ENCODE data around the gene PDZD2. TPM values are rescaled to one million over a fixed set of nuclear protein-coding genes. Genes with fewer than 3 reads are reported as not detected.

PDZD2 gene
- total and polyA plus RNA-seq, 4 donors: 2.8 to 18.0 (median 5.3) TPM

DNA sequence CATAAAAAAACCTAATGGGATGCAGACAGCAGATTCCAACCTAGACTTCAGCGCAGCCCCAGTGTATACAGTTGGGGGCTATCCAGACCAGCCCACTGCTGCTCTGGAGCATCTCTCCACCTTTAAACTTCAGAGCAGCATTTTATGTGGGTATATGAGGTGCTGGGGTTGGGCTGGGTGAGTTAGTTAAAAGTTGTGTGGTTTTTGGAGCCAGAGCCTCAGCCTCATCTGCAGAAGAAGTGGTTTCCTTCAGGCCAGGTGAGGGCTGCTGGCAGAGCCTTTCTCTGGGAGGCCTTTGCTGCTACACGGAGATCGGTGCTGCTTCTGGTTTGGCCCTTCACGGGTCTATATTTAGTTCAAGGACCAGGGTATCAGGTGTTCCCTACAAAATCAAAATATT lies 228.3 kb downstream of the PDZD2 start:
- ATAC-seq (ENCODE audit: low FRiP score) (no peak), DNase-seq (no peak)
- Histone ChIP-seq H3K9me3 (ENCODE audit: control insufficient read depth, low read length) (no peaks in the 10 kb centered on the region), H3K27me3 (ENCODE audit: control insufficient read depth in 1 of 2, insufficient read depth in 2 of 2, low read length in 1 of 2) (no peaks in the 10 kb centered on the region), H3K36me3 (ENCODE audit: control insufficient read depth in 1 of 2, insufficient read depth in 2 of 2, low read length in 1 of 2) (no peaks in the 10 kb centered on the region), H3K4me3 (ENCODE audit: low read length in 2 of 2) (no peak overlapping the region), H3K4me1 (ENCODE audit: control insufficient read depth in 1 of 2, insufficient read depth in 2 of 2, low read length in 2 of 2) (no peaks in the 10 kb centered on the region), H3K27ac (ENCODE audit: low read depth in 1 of 2, low read length in 2 of 2) (no peak overlapping the region)
- 77% methylated on average over 4 of the region's 4 CpGs for WGBS, 2 donors
- intact Hi-C loops (cut with DNase I): no loop called here

GRCh38 chr5:31880449-31880848 lies 241.5 kb downstream of the PDZD2 start:
- no peaks in the 10 kb centered on the region for H3K4me1 ChIP-seq (ENCODE audit: control insufficient read depth in 1 of 2, insufficient read depth in 2 of 2, low read length in 2 of 2)
- no peaks in the 10 kb centered on the region for H3K9me3 ChIP-seq (ENCODE audit: control insufficient read depth, low read length)
- DNase-seq (no peak), ATAC-seq (ENCODE audit: low FRiP score) (no peak)
- H3K27me3 ChIP-seq (ENCODE audit: control insufficient read depth in 1 of 2, insufficient read depth in 2 of 2, low read length in 1 of 2): no peaks in the 10 kb centered on the region
- no peak overlapping the region for H3K4me3 ChIP-seq (ENCODE audit: low read length in 2 of 2)
- intact Hi-C loops (cut with DNase I): no loop called here
- H3K27ac ChIP-seq (ENCODE audit: low read depth in 1 of 2, low read length in 2 of 2): no peak overlapping the region
- WGBS, 2 donors: 79 to 81% methylated on average over 3 of the region's 3 CpGs
- H3K36me3 ChIP-seq (ENCODE audit: control insufficient read depth in 1 of 2, insufficient read depth in 2 of 2, low read length in 1 of 2): no peaks in the 10 kb centered on the region

DNA sequence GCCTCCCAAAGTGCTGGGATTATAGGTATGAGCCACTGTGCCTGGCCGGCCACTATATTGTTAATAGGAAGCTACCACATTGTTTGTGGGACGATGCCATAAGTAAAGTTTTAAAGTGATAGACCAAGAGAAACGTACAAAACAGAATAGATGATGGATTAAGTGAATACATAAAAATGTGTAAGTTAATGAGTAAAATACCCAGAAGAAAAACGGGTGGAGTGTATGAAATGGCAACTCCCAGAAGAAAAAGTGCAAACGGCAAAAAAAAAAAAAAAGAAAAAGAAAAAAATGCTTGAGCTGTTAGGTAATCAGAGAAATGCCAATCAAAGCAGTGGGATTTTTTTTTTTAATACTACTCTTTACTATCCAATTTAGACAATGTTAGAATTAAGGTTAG lies 246.0 kb downstream of the PDZD2 start:
- H3K9me3 ChIP-seq (ENCODE audit: control insufficient read depth, low read length): no peaks in the 10 kb centered on the region
- intact Hi-C loops (cut with DNase I): no loop called here
- H3K4me3 ChIP-seq (ENCODE audit: low read length in 2 of 2): no peak overlapping the region
- no peaks in the 10 kb centered on the region for H3K27me3 ChIP-seq (ENCODE audit: control insufficient read depth in 1 of 2, insufficient read depth in 2 of 2, low read length in 1 of 2)
- H3K4me1 ChIP-seq (ENCODE audit: control insufficient read depth in 1 of 2, insufficient read depth in 2 of 2, low read length in 2 of 2): no peaks in the 10 kb centered on the region
- WGBS, 2 donors: 35 to 44% methylated on average over 5 of the region's 5 CpGs
- no peak overlapping the region for H3K27ac ChIP-seq (ENCODE audit: low read depth in 1 of 2, low read length in 2 of 2)
- H3K36me3 ChIP-seq (ENCODE audit: control insufficient read depth in 1 of 2, insufficient read depth in 2 of 2, low read length in 1 of 2): no peaks in the 10 kb centered on the region
- ATAC-seq (ENCODE audit: low FRiP score) (no peak), DNase-seq (no peak)

DNA sequence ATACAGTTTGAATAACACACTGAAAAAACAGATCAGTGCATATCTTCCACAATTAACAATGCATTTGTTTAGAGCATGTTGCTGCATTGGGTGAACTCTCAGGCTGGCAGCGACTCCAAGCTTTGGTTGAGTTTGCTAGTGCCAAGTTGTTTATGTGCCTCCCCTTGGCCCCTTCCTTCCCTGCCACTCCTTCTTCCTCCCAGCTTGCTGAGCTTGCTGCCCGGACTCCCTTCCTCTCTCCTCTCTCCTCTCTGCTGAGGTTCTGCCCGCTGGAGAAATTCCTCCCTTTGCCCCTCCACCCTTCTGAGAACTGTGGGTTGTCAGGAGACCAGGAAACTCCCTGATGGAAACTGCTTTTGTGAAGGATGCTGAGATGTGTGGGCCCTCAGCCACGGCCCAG lies 247.3 kb downstream of the PDZD2 start:
- intact Hi-C loops (cut with DNase I): no loop called here
- Histone ChIP-seq H3K27ac (ENCODE audit: low read depth in 1 of 2, low read length in 2 of 2) (no peak overlapping the region), H3K36me3 (ENCODE audit: control insufficient read depth in 1 of 2, insufficient read depth in 2 of 2, low read length in 1 of 2) (no peaks in the 10 kb centered on the region), H3K27me3 (ENCODE audit: control insufficient read depth in 1 of 2, insufficient read depth in 2 of 2, low read length in 1 of 2) (no peaks in the 10 kb centered on the region), H3K9me3 (ENCODE audit: control insufficient read depth, low read length) (no peaks in the 10 kb centered on the region), H3K4me3 (ENCODE audit: low read length in 2 of 2) (no peak overlapping the region), H3K4me1 (ENCODE audit: control insufficient read depth in 1 of 2, insufficient read depth in 2 of 2, low read length in 2 of 2) (no peaks in the 10 kb centered on the region)
- DNase-seq (no peak), ATAC-seq (ENCODE audit: low FRiP score) (no peak)
- WGBS, 2 donors: 40 to 60% methylated on average over 4 of the region's 4 CpGs

DNA sequence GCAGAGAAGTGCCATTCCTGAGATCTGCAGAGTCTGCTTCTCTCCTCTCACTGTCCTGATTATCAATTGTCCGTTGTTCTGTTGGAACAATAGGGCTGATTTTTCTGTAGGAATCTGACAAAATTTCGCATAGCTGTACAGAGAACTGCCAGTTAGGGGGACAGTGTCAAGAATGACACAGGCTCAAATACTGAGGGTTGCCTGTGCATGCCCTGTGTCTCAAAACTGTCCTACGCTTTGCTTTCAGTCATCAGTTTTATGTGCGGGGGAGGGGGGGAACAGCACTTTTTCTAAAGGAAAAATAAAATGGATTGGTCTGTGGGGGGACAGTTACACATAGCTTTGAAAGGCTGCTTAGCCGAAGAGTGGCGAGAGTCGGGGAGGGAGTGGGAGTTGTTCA lies 248.6 kb downstream of the PDZD2 start:
- ATAC-seq (ENCODE audit: low FRiP score) (no peak), DNase-seq (no peak)
- no peak overlapping the region for H3K27ac ChIP-seq (ENCODE audit: low read depth in 1 of 2, low read length in 2 of 2)
- H3K9me3 ChIP-seq (ENCODE audit: control insufficient read depth, low read length): no peaks in the 10 kb centered on the region
- no peaks in the 10 kb centered on the region for H3K4me1 ChIP-seq (ENCODE audit: control insufficient read depth in 1 of 2, insufficient read depth in 2 of 2, low read length in 2 of 2)
- H3K27me3 ChIP-seq (ENCODE audit: control insufficient read depth in 1 of 2, insufficient read depth in 2 of 2, low read length in 1 of 2): no peaks in the 10 kb centered on the region
- intact Hi-C loops (cut with DNase I): no loop called here
- H3K36me3 ChIP-seq (ENCODE audit: control insufficient read depth in 1 of 2, insufficient read depth in 2 of 2, low read length in 1 of 2): no peaks in the 10 kb centered on the region
- no peak overlapping the region for H3K4me3 ChIP-seq (ENCODE audit: low read length in 2 of 2)
- WGBS, 2 donors: 74 to 84% methylated on average over 7 of the region's 7 CpGs

GRCh38 chr5:31888564-31888963 lies 249.6 kb downstream of the PDZD2 start:
- ATAC-seq (ENCODE audit: low FRiP score): no peak
- Histone ChIP-seq H3K36me3 (ENCODE audit: control insufficient read depth in 1 of 2, insufficient read depth in 2 of 2, low read length in 1 of 2) (no peaks in the 10 kb centered on the region), H3K4me1 (ENCODE audit: control insufficient read depth in 1 of 2, insufficient read depth in 2 of 2, low read length in 2 of 2) (no peaks in the 10 kb centered on the region), H3K27me3 (ENCODE audit: control insufficient read depth in 1 of 2, insufficient read depth in 2 of 2, low read length in 1 of 2) (no peaks in the 10 kb centered on the region), H3K4me3 (ENCODE audit: low read length in 2 of 2) (no peak overlapping the region), H3K27ac (ENCODE audit: low read depth in 1 of 2, low read length in 2 of 2) (no peak overlapping the region), H3K9me3 (ENCODE audit: control insufficient read depth, low read length) (no peaks in the 10 kb centered on the region)
- intact Hi-C loops (cut with DNase I): no loop called here
- 62 to 72% methylated on average over 3 of the region's 3 CpGs for WGBS, 2 donors
- no peak for DNase-seq

DNA sequence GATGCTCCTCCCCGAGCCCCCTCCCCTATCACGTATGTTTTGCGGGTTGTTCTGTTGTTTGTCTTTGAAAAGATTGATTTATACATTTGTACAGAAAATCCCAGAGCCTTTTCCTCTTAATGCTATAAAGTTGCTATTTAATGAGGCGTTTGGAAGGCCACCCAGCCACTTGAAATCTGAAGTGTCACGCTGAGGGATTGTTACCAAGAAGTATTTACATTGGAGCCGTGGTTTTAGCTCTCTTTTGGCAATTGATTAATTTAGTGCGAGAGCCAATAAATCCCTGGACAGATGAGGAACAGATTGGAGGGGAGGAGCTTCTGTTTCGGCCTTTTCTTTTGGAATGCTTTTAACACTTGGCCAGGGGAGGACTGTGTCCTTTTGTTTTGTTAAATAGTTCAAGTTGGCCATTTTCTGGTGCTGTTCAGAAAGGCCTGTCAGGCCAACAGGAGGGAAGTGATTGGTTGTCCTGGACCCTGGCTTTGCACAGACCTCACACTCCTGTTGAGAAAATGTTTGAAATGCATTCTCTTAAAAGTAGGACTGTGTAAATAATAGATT lies 250.2 kb downstream of the PDZD2 start:
- no peak for DNase-seq
- Histone ChIP-seq H3K27ac (ENCODE audit: low read depth in 1 of 2, low read length in 2 of 2) (no peak overlapping the region), H3K27me3 (ENCODE audit: control insufficient read depth in 1 of 2, insufficient read depth in 2 of 2, low read length in 1 of 2) (no peaks in the 10 kb centered on the region), H3K36me3 (ENCODE audit: control insufficient read depth in 1 of 2, insufficient read depth in 2 of 2, low read length in 1 of 2) (no peaks in the 10 kb centered on the region), H3K4me1 (ENCODE audit: control insufficient read depth in 1 of 2, insufficient read depth in 2 of 2, low read length in 2 of 2) (no peaks in the 10 kb centered on the region), H3K9me3 (ENCODE audit: control insufficient read depth, low read length) (no peaks in the 10 kb centered on the region), H3K4me3 (ENCODE audit: low read length in 2 of 2) (no peak overlapping the region)
- peak; percentile 23 for ATAC-seq (ENCODE audit: low FRiP score)
- 19 to 24% methylated on average over 8 of the region's 8 CpGs for WGBS, 2 donors
- intact Hi-C loops (cut with DNase I): no loop called here

- intact Hi-C loops (cut with DNase I): no loop called here
Measured at GRCh38 chr5:31890046-31890445, 251.1 kb downstream of the PDZD2 start.

GRCh38 chr5:31894141-31894540 lies 255.2 kb downstream of the PDZD2 start:
- intact Hi-C loops (cut with DNase I): no loop called here
- no peak for DNase-seq
- Histone ChIP-seq H3K4me1 (ENCODE audit: control insufficient read depth in 1 of 2, insufficient read depth in 2 of 2, low read length in 2 of 2) (no peaks in the 10 kb centered on the region), H3K36me3 (ENCODE audit: control insufficient read depth in 1 of 2, insufficient read depth in 2 of 2, low read length in 1 of 2) (no peaks in the 10 kb centered on the region), H3K4me3 (ENCODE audit: low read length in 2 of 2) (no peak overlapping the region), H3K27ac (ENCODE audit: low read depth in 1 of 2, low read length in 2 of 2) (no peak overlapping the region), H3K27me3 (ENCODE audit: control insufficient read depth in 1 of 2, insufficient read depth in 2 of 2, low read length in 1 of 2) (no peaks in the 10 kb centered on the region), H3K9me3 (ENCODE audit: control insufficient read depth, low read length) (no peaks in the 10 kb centered on the region)
- no peak for ATAC-seq (ENCODE audit: low FRiP score)
- WGBS, 2 donors: 73 to 78% methylated on average over 6 of the region's 6 CpGs

More at GRCh38 chr5:31890046-31890445, 251.1 kb downstream of the PDZD2 start:
- ATAC-seq (ENCODE audit: low FRiP score) (no peak), DNase-seq (no peak)
- no peaks in the 10 kb centered on the region for H3K4me1 ChIP-seq (ENCODE audit: control insufficient read depth in 1 of 2, insufficient read depth in 2 of 2, low read length in 2 of 2)
- no peak overlapping the region for H3K27ac ChIP-seq (ENCODE audit: low read depth in 1 of 2, low read length in 2 of 2)
- no peaks in the 10 kb centered on the region for H3K9me3 ChIP-seq (ENCODE audit: control insufficient read depth, low read length)
- no peaks in the 10 kb centered on the region for H3K36me3 ChIP-seq (ENCODE audit: control insufficient read depth in 1 of 2, insufficient read depth in 2 of 2, low read length in 1 of 2)
- H3K27me3 ChIP-seq (ENCODE audit: control insufficient read depth in 1 of 2, insufficient read depth in 2 of 2, low read length in 1 of 2): no peaks in the 10 kb centered on the region
- 63 to 69% methylated on average over 7 of the region's 7 CpGs for WGBS, 2 donors
- no peak overlapping the region for H3K4me3 ChIP-seq (ENCODE audit: low read length in 2 of 2)

Measured in aorta (tissue), 5 donors.